GM12878 (cell line): Measurements from ENCODE around the gene ANKRD33B. TPM values are rescaled to one million over a fixed set of nuclear protein-coding genes. Genes with fewer than 3 reads are reported as not detected.

Experiments
- ATAC-seq: fragments of 200-7000 bp; cut with Tn5 transposase; 3 replicates; pipeline ENCODE4 v1.9.1; 2020; ENCODE audit warnings: mild to moderate bottlenecking, moderate library complexity
- BruUV-seq: library from RNA; stranded (reverse); fragments of 400-500 nt; replicated peaks from 2 replicates; lab custom pipeline; 2021; lab: Mats Ljungman, UMichigan
- CTCF ChIA-PET: fragments of 300-600 bp; sonication (Branson Sonifier 250); formaldehyde crosslinking; extraction: SDS; loops from one replicate; lab custom pipeline; 2021; ENCODE audit warnings: inconsistent platforms; lab: Yijun Ruan, JAX
- POLR2A ChIA-PET: fragments of 350-600 bp; formaldehyde crosslinking; extraction: SDS; loops from one replicate; lab custom pipeline; 2021; ENCODE audit warnings: inconsistent platforms; lab: Charles Lee
- RAD21 ChIA-PET: fragments of 300-600 bp; sonication (Branson Sonifier 250); formaldehyde crosslinking; loops from one replicate; lab custom pipeline; 2023; ENCODE audit warnings: antibody characterized with exemption; ENCODE audit not compliant: unreplicated experiment; lab: Charles Lee
- SMC1A ChIA-PET: fragments of 300-600 bp; sonication (Branson Sonifier 250); formaldehyde crosslinking; loops from one replicate; lab custom pipeline; 2023; ENCODE audit not compliant: unreplicated experiment, uncharacterized antibody; lab: Charles Lee
- DNase-seq: peaks from one replicate; pipeline ENCODE4 v3.0.0-alpha.2; 2011; ENCODE audit warnings: low read depth, low spot score
- FAIRE-seq: peaks from 3 replicates; lab custom pipeline; 2011; peaks lifted over from hg19 to GRCh38; lab: Jason Lieb, UNC
- H2AFZ ChIP-seq: 2 replicates; pipeline ENCODE4 v1.6.0; 2011; ENCODE audit warnings: low read depth, low read length, control low read depth; ENCODE audit not compliant: control insufficient read depth
- H3K27ac ChIP-seq: 2 replicates; pipeline ENCODE4 v1.5.1; 2011; ENCODE audit warnings: control low read depth; ENCODE audit not compliant: control insufficient read depth, insufficient read depth
- H3K27me3 ChIP-seq, 2 experiments: replicated peaks in 1 of 2; 2 replicates each; pipeline versions ENCODE4 v1.6.0 to v1.6.1; 2011; ENCODE audit warnings: low read length in 1 of 2; ENCODE audit not compliant: control insufficient read depth in 2 of 2, insufficient read depth in 2 of 2
- H3K36me3 ChIP-seq, 2 experiments: 2 replicates each; pipeline ENCODE4 v1.5.1; 2011; ENCODE audit warnings: low read length in 1 of 2; ENCODE audit not compliant: control insufficient read depth in 2 of 2, insufficient read depth in 2 of 2
- H3K4me1 ChIP-seq: 2 replicates; pipeline ENCODE4 v1.6.1; 2011; ENCODE audit warnings: mild to moderate bottlenecking, low read length, moderate library complexity, mixed read lengths; ENCODE audit not compliant: control insufficient read depth, insufficient read depth
- H3K4me2 ChIP-seq: 2 replicates; pipeline ENCODE4 v1.6.0; 2011; ENCODE audit warnings: control low read depth; ENCODE audit not compliant: control insufficient read depth, insufficient read depth
- H3K4me3 ChIP-seq: fragments of 200-600 bp; sonication (generic); 2 replicates; pipeline ENCODE4 v1.5.1; 2016
- H3K79me2 ChIP-seq: 2 replicates; pipeline ENCODE4 v1.6.0; 2011; ENCODE audit warnings: low read length; ENCODE audit not compliant: control insufficient read depth, insufficient read depth
- H3K9ac ChIP-seq: 2 replicates; pipeline ENCODE4 v1.8.0; 2011; ENCODE audit warnings: low read length, control low read depth, mixed read lengths; ENCODE audit not compliant: control insufficient read depth, insufficient read depth
- H3K9me3 ChIP-seq: replicated peaks from 3 replicates; pipeline ENCODE4 v1.5.1; 2011; ENCODE audit warnings: mild to moderate bottlenecking, low read length; ENCODE audit not compliant: control insufficient read depth, insufficient read depth
- H4K20me1 ChIP-seq: 2 replicates; pipeline ENCODE4 v1.6.0; 2011; ENCODE audit not compliant: control insufficient read depth, insufficient read depth
- BCLAF1 ChIP-seq: fragments of 450-650 bp; IDR thresholded peaks from 2 replicates; pipeline ENCODE4 v1.6.1; 2017; ENCODE audit warnings: antibody characterized with exemption, mild to moderate bottlenecking, moderate library complexity
- CREM ChIP-seq: IDR thresholded peaks from 2 replicates; pipeline ENCODE4 v1.6.1; 2014; ENCODE audit warnings: antibody characterized with exemption, low read depth
- EED ChIP-seq: sonication (generic); IDR thresholded peaks from 2 replicates; pipeline ENCODE4 v1.6.1; 2016; ENCODE audit warnings: antibody characterized with exemption, low read depth
- ETV6 ChIP-seq, 2 experiments: fragments of 450-650 bp in 1 of 2; IDR thresholded peaks in 1 of 2; conservative IDR thresholded peaks in 1 of 2; 2 replicates each; pipeline ENCODE4 v1.6.1; 2014; ENCODE audit warnings: antibody characterized with exemption in 1 of 2, borderline replicate concordance in 1 of 2, low read depth in 1 of 2, mild to moderate bottlenecking in 1 of 2, moderate library complexity in 1 of 2
- FOXM1 ChIP-seq: IDR thresholded peaks from 2 replicates; pipeline ENCODE4 v1.6.1; 2012; ENCODE audit warnings: low read depth, mild to moderate bottlenecking, inconsistent platforms, low read length, moderate library complexity
- KLF5 ChIP-seq: fragments of 450-650 bp; IDR thresholded peaks from 2 replicates; pipeline ENCODE4 v1.6.1; 2014; ENCODE audit warnings: mild to moderate bottlenecking; ENCODE audit not compliant: partially characterized antibody
- MEF2B ChIP-seq: fragments of 450-650 bp; IDR thresholded peaks from 2 replicates; pipeline ENCODE4 v1.6.1; 2018; ENCODE audit warnings: mild to moderate bottlenecking, moderate library complexity; ENCODE audit not compliant: partially characterized antibody, poor library complexity, severe bottlenecking
- NFIC ChIP-seq: IDR thresholded peaks from 2 replicates; pipeline ENCODE4 v1.6.1; 2012; ENCODE audit warnings: low read depth, mild to moderate bottlenecking, inconsistent platforms, low read length, moderate library complexity
- POLR2AphosphoS5 ChIP-seq: IDR thresholded peaks from 2 replicates; pipeline ENCODE4 v1.6.1; 2011; ENCODE audit warnings: mild to moderate bottlenecking, low read length, inconsistent platforms
- RB1 ChIP-seq: fragments of 450-650 bp; formaldehyde crosslinking; IDR thresholded peaks from 2 replicates; pipeline ENCODE4 v1.6.1; 2017; ENCODE audit warnings: mild to moderate bottlenecking, borderline replicate concordance
- RELB ChIP-seq: fragments of 450-650 bp; IDR thresholded peaks from 2 replicates; pipeline ENCODE4 v1.6.1; 2017; ENCODE audit warnings: low read depth, mild to moderate bottlenecking, moderate library complexity
- SIN3A ChIP-seq: IDR thresholded peaks from 2 replicates; pipeline ENCODE4 v1.6.1; 2012; ENCODE audit warnings: low read depth, low read length, improper control_type of control experiment
- SKIL ChIP-seq: fragments of 450-650 bp; IDR thresholded peaks from 2 replicates; pipeline ENCODE4 v1.6.1; 2017; ENCODE audit warnings: mild to moderate bottlenecking, low read depth, inconsistent platforms; ENCODE audit not compliant: poor library complexity, severe bottlenecking
- WGBS: methylation state at CpG from one replicate; pipeline ENCODE4 v1.1.6; 2016; ENCODE audit warnings: low lambda C conversion rate; ENCODE audit not compliant: insufficient replicate concordance, insufficient coverage; ENCODE audit errors: missing lambda C conversion rate; 5-methylcytosine and 5-hydroxymethylcytosine counted together
- in situ Hi-C: fragments of 300-500 bp; cut with MboI; formaldehyde crosslinking; loops from 9 replicates; pipeline ENCODE4 v1.14.3; 2018; ENCODE audit warnings: mixed read lengths
- intact Hi-C: fragments of 100-400 bp; cut with micrococcal nuclease; formaldehyde crosslinking; loops from one replicate; pipeline ENCODE4 v1.14.2; 2022; ENCODE audit not compliant: unreplicated experiment
- polyA plus RNA-seq, 11 experiments: library from polyadenylated mRNA; depleted of rRNA in 4 of 11; unstranded in 6 of 11; stranded (reverse) in 5 of 11; fragments of >200 nt; fragmentation: Nextera tagmentation in 4 of 11; fragmentation: Illumina TruSeq in 1 of 11; extraction: Ambion mirVana in 4 of 11; extraction: Trizol in 1 of 11; gene quantifications; 1 replicate in 1 of 11; 2 replicates in 10 of 11; pipeline versions ENCODE4 v1.2.1 to v1.2.3, GENCODE V29; 2011 to 2016; ENCODE audit warnings: inconsistent platforms in 2 of 11, missing spikeins in 2 of 11, low read depth in 1 of 11
- total RNA-seq, 4 experiments: library from RNA; depleted of rRNA in 3 of 4; stranded (reverse); fragments of >200 nt in 3 of 4; fragmentation: Illumina TruSeq in 1 of 4; extraction: Trizol in 1 of 4; gene quantifications; 2 replicates each; pipeline versions ENCODE4 v1.2.1 to v1.2.3, GENCODE V29; 2013 to 2021

The ANKRD33B gene
- total and polyA plus RNA-seq, 10 of the 15 experiments (the other 5 are each of a cell fraction or from before 2014, with no cell fraction given) = 4.9 to 61.6 (median 15.6) TPM

GRCh38 chr5:10577371-10578292 lies 13.8 kb downstream of the ANKRD33B start:
- Histone ChIP-seq H3K79me2 (peaks cover 92% of the 10 kb centered on the region), H3K4me2 (peak overlapping the region; percentile 80), H2AFZ (no peak overlapping the region), H3K9me3 (no peaks in the 10 kb centered on the region), H3K9ac (peak overlapping the region; percentile 48), H4K20me1 (peaks cover 3% of the 10 kb centered on the region; the same call in 1 of the 2 replicates), H3K4me3 (peak overlapping the region; percentile 46; the same call in 1 of the 2 replicates), H3K36me3 (peaks cover 8% of the 10 kb centered on the region in 2 experiments), H3K4me1 (peaks cover 64% of the 10 kb centered on the region), H3K27me3 (no peaks in the 10 kb centered on the region), H3K27ac (peak overlapping the region; percentile 77)
- intact Hi-C loops = loop anchor here (1.0 to 10.0 kb wide), 4 partner anchors 13 to 223 kb away; partner anchors contain the start of genes ANKRD33B and MARCHF6
- SMC1A ChIA-PET = interaction anchor here (0.6 to 5.9 kb wide), 18 partner anchors 9 to 125 kb away, joined by 4 to 73 read pairs (median 7); no protein-coding TSS in a partner anchor
- BruUV-seq = no TSS peak
- CTCF ChIA-PET = interaction anchor here (0.6 to 5.1 kb wide), 23 partner anchors 9 to 125 kb away, joined by 3 to 83 read pairs (median 7); no protein-coding TSS in a partner anchor
- in situ Hi-C loops = no loop called here
- ATAC-seq (peak; percentile 68), FAIRE-seq (peak; percentile 18), DNase-seq (no peak)
- RAD21 ChIA-PET = interaction anchor here (0.7 to 6.1 kb wide), 24 partner anchors 9 to 122 kb away, joined by 3 to 54 read pairs (median 5); partner anchors contain the start of gene ANKRD33B
- POLR2A ChIA-PET = interaction anchor here (0.6 to 5.3 kb wide), 11 partner anchors 7 to 58 kb away, joined by 3 to 53 read pairs (median 7); partner anchors contain the start of gene ANKRD33B
- 36% methylated on average over 18 of the region's 18 CpGs for WGBS
- TF ChIP-seq MEF2B (peak; percentile 45), SKIL (peak; percentile 79), ETV6 (conservative IDR thresholded peaks at IDR 0.05 in 1 of 2, IDR thresholded peaks at IDR 0.05 in 1 of 2; ENCODE audit: borderline replicate concordance in 1 of 2, low read depth in 1 of 2) (0 out of 4 replicates have a peak, but pooled peaks of 1 of the 2 experiments have one; percentile 9), KLF5 (no peak), POLR2AphosphoS5 (no peak), NFIC (peak; percentile 47; the same call in 1 of the 2 replicates), CREM (peak; percentile 46; the same call in 1 of the 2 replicates), SIN3A (no peak), EED (peak; percentile 66), RB1 (no peak), RELB (peak; percentile 51), BCLAF1 (no peak), FOXM1 (peak; percentile 17; the same call in 1 of the 2 replicates)
